MM.1S (cell line): Measurements from ENCODE around the gene ISYNA1.

Experiments
- CTCF ChIP-seq: fragments of 300-600 bp; sonication (generic); IDR thresholded peaks from 2 replicates; pipeline ENCODE4 v1.5.1; 2016; ENCODE audit warnings: antibody characterized with exemption, low read length, mixed read lengths
- EZH2 ChIP-seq: fragments of 300-600 bp; sonication (generic); optimal IDR thresholded peaks from 2 replicates; pipeline ENCODE3; 2017; ENCODE audit warnings: low read depth, mild to moderate bottlenecking, antibody characterized with exemption, low read length, mixed read lengths

- no peak for TF ChIP-seq CTCF
- TF ChIP-seq EZH2, result no peak
Observed at GRCh38 chr19:18421371-18421959, 16.5 kb downstream of the ISYNA1 start.
